Measurements from ENCODE around the gene ZNF445. TPM values are rescaled to one million over a fixed set of nuclear protein-coding genes. Genes with fewer than 3 reads are reported as not detected.

ZNF445 gene
- total RNA-seq, 1 experiment from 2014 or later, result 11.9 TPM

DNA sequence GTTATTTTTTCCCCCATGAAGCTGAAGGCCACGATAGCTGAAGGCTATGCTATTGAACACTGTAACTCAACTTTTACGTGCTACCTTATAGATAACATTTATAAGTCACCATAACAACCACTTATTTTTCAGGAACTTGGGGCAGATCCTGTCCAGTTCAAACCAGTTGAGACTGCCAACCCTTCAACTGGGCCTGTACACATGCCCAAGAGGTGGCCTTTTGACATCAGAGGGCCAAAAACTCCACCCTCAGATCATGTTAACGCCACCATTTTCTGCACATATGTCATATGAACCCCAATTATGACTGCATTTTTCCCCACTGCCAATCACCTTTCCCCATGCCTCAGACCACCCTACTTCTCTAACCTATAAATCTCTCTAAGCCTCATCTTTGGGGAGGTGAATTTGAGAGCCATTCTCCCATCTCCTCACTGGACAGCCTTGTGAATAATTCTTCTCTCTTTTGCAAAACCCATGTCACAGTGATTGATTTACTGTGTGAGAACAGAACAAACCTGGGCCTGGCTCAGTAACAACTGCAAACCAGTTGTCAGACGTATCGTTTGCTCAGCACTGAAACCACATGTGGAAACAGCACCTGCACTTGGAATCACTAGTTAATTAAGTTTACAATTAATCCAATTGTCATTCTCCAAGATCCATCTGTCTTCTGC, 42.5 kb downstream of the ZNF445 start:
- DNase-seq (ENCODE audit: low read depth, low spot score) (no peak), ATAC-seq (no peak)
- Histone ChIP-seq H3K4me3 (ENCODE audit: low read depth in 2 of 2, low read length in 2 of 2) (no peak overlapping the region), H3K36me3 (ENCODE audit: control insufficient read depth, insufficient read depth, low read length) (no peaks in the 10 kb centered on the region), H3K27ac (ENCODE audit: low read length) (no peak overlapping the region), H3K27me3 (ENCODE audit: control insufficient read depth, insufficient read depth, low read length) (no peaks in the 10 kb centered on the region), H3K9me3 (ENCODE audit: control insufficient read depth, insufficient read depth, low read depth, low read length) (no peaks in the 10 kb centered on the region), H3K4me1 (ENCODE audit: control insufficient read depth, insufficient read depth, low read length) (no peaks in the 10 kb centered on the region)
- intact Hi-C loops (cut with micrococcal nuclease; ENCODE audit: unreplicated experiment) (no loop called here), in situ Hi-C loops (cut with HindIII; ENCODE audit: low pct_unique_long_range_greater_than_20kb, low sequenced_read_pairs) (no loop called here)
- POLR2A ChIA-PET, result no interaction called here
- TF ChIP-seq, protein P1, sequence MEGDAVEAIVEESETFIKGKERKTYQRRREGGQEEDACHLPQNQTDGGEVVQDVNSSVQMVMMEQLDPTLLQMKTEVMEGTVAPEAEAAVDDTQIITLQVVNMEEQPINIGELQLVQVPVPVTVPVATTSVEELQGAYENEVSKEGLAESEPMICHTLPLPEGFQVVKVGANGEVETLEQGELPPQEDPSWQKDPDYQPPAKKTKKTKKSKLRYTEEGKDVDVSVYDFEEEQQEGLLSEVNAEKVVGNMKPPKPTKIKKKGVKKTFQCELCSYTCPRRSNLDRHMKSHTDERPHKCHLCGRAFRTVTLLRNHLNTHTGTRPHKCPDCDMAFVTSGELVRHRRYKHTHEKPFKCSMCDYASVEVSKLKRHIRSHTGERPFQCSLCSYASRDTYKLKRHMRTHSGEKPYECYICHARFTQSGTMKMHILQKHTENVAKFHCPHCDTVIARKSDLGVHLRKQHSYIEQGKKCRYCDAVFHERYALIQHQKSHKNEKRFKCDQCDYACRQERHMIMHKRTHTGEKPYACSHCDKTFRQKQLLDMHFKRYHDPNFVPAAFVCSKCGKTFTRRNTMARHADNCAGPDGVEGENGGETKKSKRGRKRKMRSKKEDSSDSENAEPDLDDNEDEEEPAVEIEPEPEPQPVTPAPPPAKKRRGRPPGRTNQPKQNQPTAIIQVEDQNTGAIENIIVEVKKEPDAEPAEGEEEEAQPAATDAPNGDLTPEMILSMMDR (IDR thresholded peaks at IDR 0.05), result no peak
- TF ChIP-seq POLR2AphosphoS5 (IDR thresholded peaks at IDR 0.05; ENCODE audit: low read depth, low read length) (no peak), TCF7L2 (IDR thresholded peaks at IDR 0.05; ENCODE audit: low read depth, low read length) (no peak), SIN3A (IDR thresholded peaks at IDR 0.05; ENCODE audit: borderline replicate concordance, insufficient read depth, low read depth, low read length) (no peak)
- TF ChIP-seq, protein P2, sequence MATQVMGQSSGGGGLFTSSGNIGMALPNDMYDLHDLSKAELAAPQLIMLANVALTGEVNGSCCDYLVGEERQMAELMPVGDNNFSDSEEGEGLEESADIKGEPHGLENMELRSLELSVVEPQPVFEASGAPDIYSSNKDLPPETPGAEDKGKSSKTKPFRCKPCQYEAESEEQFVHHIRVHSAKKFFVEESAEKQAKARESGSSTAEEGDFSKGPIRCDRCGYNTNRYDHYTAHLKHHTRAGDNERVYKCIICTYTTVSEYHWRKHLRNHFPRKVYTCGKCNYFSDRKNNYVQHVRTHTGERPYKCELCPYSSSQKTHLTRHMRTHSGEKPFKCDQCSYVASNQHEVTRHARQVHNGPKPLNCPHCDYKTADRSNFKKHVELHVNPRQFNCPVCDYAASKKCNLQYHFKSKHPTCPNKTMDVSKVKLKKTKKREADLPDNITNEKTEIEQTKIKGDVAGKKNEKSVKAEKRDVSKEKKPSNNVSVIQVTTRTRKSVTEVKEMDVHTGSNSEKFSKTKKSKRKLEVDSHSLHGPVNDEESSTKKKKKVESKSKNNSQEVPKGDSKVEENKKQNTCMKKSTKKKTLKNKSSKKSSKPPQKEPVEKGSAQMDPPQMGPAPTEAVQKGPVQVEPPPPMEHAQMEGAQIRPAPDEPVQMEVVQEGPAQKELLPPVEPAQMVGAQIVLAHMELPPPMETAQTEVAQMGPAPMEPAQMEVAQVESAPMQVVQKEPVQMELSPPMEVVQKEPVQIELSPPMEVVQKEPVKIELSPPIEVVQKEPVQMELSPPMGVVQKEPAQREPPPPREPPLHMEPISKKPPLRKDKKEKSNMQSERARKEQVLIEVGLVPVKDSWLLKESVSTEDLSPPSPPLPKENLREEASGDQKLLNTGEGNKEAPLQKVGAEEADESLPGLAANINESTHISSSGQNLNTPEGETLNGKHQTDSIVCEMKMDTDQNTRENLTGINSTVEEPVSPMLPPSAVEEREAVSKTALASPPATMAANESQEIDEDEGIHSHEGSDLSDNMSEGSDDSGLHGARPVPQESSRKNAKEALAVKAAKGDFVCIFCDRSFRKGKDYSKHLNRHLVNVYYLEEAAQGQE (IDR thresholded peaks at IDR 0.05; ENCODE audit: insufficient read depth in 1 of 2, low read depth in 2 of 2, low read length in 1 of 2), result no peak
- CTCF ChIA-PET, result no interaction called here
- no TSS peak for BruUV-seq (replicated peaks)

DNA sequence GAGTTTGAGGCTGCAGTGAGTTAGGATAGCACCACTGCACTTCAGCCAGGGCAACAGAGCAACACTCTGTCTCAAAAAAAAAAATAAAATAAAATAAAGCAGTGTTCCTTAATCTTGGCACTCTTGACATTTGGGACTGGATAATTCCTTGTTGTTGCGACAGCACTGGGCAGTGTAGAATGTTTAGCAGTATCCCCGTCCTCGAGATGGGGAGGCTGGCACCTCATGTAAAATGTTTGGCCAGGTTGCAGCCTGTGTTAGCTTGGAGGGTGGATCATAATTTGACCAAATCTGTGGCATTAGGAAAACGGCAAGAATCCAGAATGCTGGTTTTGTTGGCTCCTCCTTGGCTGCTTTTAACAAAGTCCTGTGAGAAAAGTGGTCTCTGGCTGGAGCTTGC, 47.0 kb downstream of the ZNF445 start:
- BruUV-seq (replicated peaks), result no TSS peak
- Histone ChIP-seq H3K9me3 (ENCODE audit: control insufficient read depth, insufficient read depth, low read depth, low read length) (no peaks in the 10 kb centered on the region), H3K27me3 (ENCODE audit: control insufficient read depth, insufficient read depth, low read length) (no peaks in the 10 kb centered on the region), H3K4me1 (ENCODE audit: control insufficient read depth, insufficient read depth, low read length) (no peaks in the 10 kb centered on the region), H3K4me3 (ENCODE audit: low read depth in 2 of 2, low read length in 2 of 2) (no peak overlapping the region), H3K36me3 (ENCODE audit: control insufficient read depth, insufficient read depth, low read length) (no peaks in the 10 kb centered on the region), H3K27ac (ENCODE audit: low read length) (no peak overlapping the region)
- ATAC-seq, result no peak
- CTCF ChIA-PET, result no interaction called here
- no peak for DNase-seq (ENCODE audit: low read depth, low spot score)
- TF ChIP-seq SIN3A (IDR thresholded peaks at IDR 0.05; ENCODE audit: borderline replicate concordance, insufficient read depth, low read depth, low read length) (no peak), TCF7L2 (IDR thresholded peaks at IDR 0.05; ENCODE audit: low read depth, low read length) (no peak)
- TF ChIP-seq, protein P2 (IDR thresholded peaks at IDR 0.05; ENCODE audit: insufficient read depth in 1 of 2, low read depth in 2 of 2, low read length in 1 of 2), result no peak
- POLR2A ChIA-PET, result no interaction called here
- in situ Hi-C loops (cut with HindIII; ENCODE audit: low pct_unique_long_range_greater_than_20kb, low sequenced_read_pairs), result no loop called here
- intact Hi-C loops (cut with micrococcal nuclease; ENCODE audit: unreplicated experiment), result no loop called here

Measured in Panc1 (cell line).